Activated CD4-positive, CD25-positive, alpha-beta regulatory T cell treated with anti-CD3 and anti-CD28 coated beads, Interleukin-2, amount 50 U/mL, for 24 hours (primary cell): ENCODE results near the gene WDR31.
"Not testable (repeated sequence)": the region's sequence is repeated elsewhere in the genome, so short reads cannot be mapped to it uniquely, and the experiment has no call there.

Experiments used
- ATAC-seq, 2 donors: fragments of 150-1000 bp; cut with Tn5 transposase; one replicate each; pipeline ENCODE4 v1.10.0; 2021; ENCODE audit warnings: mild to moderate bottlenecking in 1 of 2, moderate library complexity in 1 of 2

WDR31 gene

DNA sequence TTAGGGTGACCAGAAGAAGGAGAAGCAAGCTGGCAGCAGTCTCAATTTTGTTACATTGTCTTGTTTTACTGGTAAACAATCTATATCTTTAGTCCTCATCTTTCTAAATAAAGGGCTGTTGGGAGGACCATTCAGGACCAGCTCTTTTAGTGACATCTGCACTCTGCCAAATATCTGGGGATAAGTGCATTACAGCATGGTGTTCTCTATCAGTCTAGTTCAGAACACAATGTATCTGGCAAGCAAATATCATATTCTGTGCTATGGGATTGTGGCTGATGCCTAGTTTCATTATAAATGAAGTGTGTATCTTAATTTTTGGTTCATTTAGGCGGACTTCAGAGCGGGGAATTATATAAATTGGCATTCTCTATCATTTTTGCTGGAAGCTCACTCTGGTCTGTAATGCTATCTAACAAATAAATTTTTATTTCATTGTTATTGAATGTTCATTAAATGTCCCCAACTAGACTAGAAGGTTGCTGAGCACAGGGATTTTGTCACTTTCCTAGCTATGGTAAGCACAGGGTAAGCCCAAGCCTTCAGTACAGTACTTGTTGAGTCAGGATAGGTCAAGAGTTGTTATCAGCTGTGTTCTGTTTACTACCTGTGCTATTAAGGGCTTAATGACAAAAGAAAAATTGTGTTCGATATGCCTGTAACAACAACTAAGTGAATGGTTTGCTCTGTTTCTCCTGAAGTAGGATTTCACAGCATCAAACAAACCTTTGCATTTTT, 11.9 kb downstream of the WDR31 start:
- no peak for ATAC-seq

DNA sequence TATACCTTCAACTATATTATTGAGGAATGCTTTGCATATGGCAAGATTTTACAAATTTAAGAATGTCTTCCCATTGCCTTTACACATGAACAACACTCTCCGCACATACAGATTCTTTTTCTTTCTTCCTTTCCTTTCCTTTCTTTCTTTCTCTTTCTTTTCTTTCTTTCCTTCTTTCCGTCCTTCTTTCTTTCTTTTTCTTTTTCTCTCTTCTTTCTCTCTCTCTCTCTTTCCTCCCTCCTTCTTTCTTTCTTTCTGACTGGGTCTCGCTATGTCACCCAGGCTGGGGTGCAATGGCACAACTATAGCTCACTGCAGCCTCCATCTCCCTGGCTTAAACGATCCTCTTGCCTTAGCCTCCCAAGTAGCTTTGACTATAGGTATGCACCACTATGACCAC, 13.8 kb downstream of the WDR31 start:
- ATAC-seq: no peak

DNA sequence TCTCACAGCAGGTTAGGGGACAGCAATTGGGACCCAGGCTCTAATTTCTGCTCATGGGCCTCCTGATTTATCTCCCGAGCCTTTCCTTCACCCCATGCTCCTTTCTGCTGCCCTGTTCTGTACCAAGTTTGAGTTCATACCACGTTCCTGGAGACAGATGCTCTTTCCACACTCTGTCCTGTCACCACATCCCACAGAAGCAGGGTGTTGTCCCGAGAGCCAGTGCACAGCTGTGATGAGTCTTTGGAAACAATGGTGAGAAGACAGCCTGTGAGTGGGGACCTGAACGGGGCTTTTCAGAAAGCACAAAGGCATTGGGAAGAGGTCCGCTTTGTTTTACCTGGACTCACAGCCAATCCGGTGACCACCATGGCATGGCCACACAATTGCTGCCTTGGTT, 17.4 kb downstream of the WDR31 start:
- no peak for ATAC-seq

DNA sequence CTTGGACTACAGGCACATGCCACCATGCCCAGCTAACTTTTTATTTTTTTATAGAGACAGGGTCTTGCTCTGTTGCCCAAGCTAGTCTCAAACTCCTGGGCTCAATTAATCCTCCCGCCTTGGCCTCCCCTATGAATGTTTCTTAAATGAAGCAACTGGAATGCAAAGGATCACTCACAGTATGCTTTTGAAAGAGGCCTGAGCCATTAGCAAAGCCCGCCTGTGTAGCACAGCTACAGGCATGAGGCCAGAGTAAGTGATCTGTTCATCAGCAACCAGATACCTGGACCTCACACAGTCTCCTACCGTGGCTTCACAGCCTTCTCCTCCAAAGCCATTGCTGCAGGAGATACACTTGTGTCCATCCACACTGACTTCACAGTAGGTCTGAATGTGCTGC, 20.0 kb downstream of the WDR31 start:
- ATAC-seq: no peak

DNA sequence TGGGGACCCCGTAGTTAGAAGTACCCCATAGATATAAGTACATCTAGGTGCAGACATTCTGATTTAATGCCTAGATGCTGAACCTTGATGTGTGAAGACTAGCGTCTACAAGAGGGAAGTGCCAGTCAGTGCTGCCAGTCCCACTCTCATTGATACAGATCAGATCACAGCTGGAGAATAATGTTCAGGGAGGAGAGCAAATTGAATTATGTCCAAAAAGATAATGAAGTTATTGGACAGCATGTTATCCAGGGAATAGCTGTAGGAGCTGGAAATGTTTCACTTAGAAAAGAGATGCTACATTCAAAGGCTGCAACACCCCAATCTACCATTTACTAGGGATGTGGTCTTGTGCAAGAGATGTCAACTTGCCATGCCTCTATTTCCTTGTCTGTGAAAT, 21.0 kb downstream of the WDR31 start:
- ATAC-seq: no peak

DNA sequence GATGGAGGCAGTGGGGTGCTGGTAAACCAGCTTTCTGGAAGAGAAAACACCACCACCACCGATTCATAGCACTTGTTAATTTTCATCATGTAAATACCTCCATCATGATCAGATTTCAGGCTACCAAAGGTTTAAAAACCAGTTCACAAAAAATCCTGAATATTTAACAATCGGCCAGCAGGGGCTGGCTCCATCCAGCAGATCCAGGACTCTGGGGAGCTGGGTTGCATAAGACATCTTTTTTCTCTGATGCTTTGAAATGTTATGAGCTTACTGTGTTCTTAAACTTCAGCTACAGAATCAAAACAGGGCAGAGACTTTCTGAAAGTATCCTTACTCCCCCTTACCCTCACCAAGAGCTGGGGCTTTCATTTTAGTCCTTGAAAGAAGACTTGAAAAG, 22.3 kb downstream of the WDR31 start:
- no peak for ATAC-seq

DNA sequence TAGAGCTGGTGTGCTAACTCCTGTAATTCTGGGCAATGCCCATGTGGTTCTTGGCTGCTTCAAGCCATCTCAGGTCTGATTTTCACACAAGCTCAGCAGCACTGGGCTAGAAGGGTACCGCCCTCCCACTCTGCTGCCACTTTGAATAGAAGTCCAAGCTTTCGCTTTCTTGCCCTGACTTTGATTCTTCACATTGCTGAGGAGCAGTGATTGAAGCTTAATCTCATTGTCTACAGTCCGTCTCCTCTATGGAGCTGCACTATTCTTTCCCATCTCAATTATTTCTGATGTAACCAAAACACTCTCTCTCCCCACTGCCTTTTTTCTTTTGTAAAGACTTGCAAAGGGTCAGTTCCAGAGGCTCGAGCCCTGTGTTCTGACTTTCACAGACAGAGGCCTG, 24.0 kb downstream of the WDR31 start:
- no peak for ATAC-seq

DNA sequence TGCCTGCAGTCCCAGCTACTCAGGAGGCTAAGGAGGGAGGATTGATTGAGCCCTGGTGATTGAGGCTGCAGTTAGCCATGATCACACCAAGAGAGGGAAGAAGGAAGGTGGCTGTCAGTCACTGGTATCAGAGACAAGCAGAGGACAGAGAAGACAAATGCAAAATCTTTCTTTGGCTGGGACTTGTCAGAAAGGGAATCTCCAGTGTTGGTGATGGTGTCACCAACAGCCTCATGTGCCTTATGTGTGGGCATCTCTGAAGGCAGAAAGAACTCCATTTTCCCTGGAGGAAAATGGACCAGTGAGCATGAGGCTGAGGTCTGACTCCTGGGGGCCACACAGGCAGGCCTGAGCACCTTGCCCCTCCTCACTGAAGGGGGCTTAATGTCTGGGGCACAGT, 24.8 kb downstream of the WDR31 start:
- ATAC-seq: no peak

DNA sequence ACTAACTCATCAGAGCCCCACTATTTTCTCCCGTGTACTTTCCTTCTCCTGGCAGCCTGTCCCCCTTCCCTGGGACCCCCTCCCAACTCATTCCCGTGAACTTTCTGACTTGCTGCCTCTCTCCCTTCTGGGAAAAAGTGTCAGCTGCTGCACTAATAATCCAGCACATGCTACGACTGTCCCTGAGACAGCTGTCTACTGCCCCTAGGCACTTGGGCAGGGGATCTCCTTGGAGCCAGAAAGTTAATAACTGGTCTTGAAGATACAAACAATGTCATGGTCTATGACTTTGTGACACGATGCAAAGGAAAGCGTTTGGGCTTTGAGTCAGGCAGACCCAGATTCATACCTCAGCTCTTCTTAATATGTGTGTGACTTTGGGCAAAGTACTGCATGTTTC, 26.8 kb downstream of the WDR31 start:
- no peak for ATAC-seq

DNA sequence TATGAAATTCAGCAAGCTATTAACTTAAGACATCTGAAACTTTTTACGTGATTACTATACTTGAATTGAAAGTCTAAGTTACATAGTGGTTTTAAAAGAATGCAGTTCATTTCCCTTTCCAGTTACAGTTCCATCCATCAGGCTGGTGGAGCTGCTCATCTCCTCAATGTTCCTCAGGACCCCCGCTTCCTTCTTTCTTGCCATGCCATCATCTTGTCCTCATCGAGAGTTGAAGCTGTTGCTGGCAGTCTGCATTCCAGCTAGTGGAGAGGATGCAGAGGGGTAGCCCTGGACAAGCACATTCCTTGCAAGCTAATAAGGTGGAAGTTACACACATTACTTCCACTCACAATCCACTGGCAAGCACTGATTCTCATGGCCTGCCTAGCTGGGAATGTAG, 28.1 kb downstream of the WDR31 start:
- no peak for ATAC-seq

DNA sequence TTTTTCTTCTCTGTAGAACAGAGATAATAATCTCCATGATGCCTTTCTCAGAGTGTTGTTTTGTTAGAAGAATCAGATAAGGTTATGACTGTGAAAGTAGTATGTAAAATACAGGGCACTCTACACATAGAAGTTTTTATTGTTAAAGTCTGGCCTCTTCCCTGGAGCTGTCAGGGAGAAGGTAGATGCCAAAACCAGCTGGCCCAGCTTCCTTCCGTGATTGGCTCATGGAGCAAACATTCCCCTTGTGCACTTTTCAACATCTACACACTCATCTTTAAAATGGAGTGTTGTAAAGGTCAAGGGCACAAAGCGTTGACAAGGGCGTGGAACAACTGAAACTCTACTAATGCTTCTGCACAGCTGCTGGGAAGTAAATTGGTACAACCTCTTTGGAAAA, 29.5 kb downstream of the WDR31 start:
- no peak for ATAC-seq

DNA sequence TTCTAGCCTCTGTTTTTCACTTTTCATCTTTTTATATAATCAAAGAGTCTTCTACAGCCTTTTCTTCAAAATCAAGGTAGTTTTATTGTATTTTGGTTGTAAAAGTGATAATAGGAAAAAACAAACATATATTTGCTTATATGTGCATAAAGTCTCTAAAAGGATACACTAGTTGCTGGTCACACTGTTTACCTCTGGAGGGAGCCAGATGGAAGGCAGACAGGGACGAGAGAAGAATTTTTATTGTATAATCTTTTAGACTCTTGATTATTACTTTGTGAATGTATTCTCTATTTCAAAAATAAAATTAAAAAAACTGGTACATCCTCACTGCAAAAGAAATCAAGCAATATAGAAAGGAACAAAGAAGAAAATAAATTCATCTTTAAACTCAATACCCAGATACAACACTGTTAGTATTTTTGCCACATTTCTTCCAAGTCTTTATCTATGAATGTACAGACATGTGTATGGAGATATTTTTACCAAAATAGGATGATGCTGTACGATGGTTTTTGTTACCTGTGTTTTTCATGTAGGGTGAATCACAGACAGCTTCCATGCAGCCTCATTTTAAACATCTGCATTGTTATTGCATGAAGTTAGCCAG, 30.8 kb downstream of the WDR31 start:
- no peak for ATAC-seq

DNA sequence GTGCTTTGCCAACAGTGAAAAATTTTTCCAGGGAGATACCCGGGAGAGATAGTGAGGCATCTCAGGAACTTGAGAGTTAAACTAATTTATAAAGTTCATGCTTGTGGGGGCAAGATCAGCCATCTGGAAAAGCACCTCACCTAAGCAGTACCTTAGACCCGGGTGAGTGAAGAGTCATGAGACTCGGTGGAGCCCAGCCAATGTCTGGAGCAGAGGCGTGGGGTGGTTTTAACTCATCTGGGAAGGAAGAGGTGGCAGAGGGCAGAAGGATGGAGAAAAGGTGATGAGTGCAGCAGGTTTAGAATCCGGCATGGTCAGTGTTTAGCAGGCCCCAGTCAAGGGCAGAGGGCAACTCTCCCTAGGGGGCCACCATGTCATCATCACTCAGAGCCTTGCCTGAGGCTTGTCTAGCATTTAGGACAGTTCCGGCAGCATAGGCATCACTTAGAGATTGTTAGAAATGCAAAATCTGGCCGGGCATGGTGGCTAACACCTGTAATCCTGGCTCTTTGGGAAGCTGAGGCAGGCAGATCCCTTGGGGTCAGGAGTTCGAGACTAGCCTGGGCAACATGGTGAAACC, 32.6 kb downstream of the WDR31 start:
- no peak for ATAC-seq

DNA sequence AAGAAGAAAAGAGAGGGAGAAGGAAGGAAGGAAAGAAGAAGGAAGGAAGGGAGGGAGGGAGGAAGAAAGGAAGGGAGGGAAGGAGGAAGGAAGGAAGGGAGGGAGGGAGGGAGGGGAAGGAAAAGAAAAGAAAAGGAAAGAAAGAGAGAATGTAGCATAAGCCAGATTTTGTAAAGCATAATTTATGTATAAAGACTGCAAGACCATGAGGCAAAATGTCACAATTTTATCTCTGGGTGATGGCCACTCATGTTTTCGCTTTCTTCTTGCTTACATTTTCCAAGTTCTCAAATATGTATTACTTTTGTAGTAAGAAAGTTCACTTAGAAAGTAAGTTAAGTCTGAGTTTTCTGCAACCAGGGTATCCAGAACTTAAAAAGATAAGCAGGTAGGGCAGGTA, 33.5 kb downstream of the WDR31 start:
- no peak for ATAC-seq

DNA sequence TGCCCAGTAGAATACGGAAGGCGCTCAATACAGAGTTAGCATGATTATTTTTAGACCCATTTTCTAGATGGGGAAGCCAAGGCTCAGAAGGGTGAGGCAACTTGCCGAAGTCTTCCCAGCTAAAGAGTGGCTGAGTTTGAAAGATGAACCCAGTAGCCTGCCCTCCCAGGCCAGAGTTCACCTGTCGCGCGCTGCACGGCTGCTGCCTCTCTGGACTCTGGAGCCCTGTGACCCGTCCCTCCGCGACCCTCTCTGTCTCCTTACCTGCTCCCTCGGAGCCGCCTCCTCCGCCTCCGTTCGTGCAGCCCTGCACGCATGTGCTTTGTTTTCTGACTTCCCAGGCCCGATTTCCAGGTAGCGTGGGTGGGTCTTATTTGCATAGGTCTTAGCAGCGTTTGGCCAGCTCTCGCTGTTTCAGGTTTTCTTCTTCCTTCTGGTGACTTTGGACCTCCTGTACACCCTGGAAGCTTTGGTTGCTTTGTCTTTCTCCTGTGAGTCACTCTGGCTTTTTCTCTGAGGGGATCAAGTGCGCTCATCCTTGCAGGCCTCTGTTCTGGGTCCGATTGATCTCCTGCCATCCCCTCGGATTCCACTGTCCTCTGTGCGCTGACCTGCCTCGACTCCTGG, 37.2 kb downstream of the WDR31 start, which contains the start of gene RNF183:
TSS of gene RNF183 (minus strand) at position 585 of the 627 bp plus-strand sequence. CDS start 5,192 bp downstream, outside the sequence.
- no peak for ATAC-seq

DNA sequence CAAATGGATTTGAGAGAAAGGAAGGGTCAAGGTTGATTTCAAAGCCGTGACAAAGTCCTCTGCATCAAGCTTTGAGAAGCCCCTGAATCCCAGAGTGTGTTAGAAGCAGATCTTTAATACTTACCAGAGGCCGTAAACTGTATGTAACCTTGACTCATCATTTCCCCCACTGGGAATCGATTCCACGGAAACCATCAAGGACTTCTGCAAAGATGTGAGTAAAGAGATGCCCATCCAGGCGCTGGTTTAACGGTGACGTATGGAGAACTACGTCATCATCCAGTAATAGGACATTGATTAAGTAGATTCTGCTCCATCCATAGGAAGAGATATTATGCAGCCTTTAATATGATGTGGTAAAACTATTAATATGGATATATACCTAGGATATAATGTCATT, 38.5 kb downstream of the WDR31 start:
- no peak for ATAC-seq

DNA sequence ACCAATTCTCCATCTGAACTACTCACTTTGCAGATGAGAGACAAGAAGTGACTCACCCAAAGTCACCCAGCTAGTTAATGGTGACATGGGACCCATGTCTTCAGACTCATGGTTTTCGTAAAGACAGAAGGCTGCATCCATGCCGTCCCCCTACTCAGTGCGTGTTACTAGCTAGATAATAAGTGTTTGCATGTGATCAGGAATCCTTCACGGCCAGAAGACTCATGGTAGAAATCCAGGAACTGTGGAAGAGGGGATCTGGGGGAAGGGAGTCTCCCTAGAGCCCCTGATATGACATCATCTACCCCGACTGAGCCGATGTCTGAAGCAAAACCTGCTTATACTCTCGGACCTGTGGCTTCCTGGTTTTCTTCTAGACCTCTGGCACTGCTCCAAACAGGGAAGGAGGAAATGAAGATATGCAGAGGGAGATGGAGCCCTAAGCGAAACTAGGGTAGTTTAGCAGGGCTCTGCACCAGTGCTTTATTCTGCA, 40.2 kb downstream of the WDR31 start:
- no peak for ATAC-seq

DNA sequence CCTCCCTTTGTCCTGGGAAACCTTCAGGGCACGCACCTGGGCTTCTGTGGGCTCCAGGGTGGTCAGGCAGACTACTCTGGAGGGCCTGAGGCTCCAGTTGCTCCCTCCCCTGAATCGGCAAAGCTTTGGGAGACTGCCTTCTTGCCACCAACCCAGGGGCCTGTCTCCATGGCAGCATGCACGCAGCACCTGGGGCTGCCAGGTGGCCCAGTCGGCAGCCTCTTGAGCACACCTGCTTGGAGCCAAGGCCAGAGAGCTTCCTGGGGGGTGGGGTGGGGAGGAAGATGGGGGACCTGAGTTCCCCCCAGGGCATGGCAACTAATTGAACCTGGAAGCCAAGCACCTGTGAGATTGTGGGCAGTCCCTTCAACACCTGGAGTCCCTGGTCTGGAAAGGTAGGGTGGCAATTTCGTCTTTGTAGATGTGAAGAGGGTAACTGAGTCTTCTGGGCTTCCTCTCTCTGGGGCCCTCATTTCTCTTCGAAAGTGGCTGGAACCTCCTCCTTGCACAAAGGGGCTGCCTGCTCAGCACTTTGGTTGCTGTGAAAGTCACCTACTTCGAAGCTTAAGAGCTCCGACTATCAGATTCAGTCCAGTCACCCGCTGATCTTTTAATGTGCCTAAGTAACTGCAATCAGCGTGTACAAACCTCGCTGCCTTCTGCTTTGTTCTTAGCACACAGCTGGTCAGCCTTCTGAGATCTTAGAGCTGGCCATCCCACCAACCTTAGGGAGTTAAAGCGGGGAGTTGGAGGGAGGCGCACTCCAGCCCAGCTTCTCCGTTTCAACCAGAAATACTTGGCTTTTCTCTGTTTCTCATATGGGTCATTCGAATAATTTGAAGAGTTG, 40.9 kb downstream of the WDR31 start:
- ATAC-seq: no peak

DNA sequence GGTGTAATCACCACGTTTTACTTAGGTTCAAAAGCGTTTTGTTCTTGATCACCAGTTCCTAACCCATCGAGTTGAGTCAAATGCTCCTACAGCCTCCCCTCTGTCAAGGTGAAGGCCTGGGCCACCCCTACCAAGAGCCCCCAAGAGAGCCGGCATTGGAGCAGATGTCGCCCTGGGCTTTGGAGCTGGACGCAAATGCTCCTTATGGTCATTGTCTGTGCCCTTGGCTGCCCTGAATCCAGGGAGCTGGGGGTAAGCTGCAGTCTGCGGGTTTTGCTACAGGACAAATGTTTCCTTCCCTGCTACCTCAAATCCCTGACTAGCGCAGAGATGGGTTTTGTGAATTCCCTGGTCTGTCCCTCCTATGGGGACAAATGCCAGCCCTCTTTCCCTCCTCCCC, 41.8 kb downstream of the WDR31 start:
- ATAC-seq: no peak

DNA sequence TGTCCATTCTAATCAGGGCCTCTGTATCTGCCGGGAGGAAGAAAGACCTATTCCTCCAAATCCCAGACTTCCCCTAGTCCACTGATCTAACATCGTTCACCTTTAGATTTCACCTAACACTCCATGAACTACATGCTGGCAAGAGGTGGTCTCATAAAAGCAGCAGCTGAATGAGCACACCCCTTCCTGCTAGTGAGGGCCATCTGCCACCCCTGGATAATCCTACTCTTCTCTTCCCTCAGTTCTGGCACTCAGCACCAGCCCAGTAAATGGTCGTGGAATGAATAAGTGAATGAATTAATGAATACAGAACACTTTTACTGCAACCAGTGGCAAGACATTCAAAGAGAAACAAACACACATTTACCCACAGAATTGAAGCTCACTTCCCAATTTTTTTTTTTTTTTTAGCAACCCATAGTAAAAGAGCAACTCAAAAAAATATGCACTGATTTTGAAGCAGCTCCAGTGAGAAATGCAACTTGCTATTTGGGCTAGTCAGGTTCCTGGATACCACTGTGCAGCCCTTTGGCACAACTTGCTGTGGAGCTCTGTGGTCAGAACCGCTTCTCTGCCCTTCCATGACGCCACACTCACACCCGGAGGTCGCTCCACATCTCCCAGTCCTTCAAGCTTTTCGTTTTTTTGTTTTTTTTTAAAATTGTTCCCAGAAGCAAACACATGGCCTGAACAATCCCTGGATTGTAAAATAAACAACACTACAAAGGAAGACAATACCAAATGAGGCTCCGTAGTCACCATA, 43.1 kb downstream of the WDR31 start:
- ATAC-seq: no peak

DNA sequence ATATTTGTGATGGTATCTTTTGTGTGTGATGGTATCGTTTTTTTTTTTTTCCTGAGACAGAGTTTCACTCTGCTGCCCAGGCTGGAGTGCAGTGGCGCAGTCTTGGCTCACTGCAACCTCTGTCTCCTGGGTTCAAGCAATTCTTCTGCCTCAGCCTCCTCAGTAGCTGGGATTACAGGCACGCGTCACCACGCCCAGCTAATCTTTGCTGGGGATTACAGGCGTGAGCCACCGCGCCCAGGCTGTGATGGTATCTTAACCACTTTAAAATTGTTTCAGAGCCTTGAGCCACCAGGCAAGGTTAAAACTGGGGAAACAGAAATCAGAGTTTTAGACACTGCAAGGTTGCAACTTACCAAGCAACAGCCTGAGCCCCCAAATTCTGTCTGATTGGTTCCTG, 43.8 kb downstream of the WDR31 start:
- not testable (repeated sequence) for ATAC-seq

DNA sequence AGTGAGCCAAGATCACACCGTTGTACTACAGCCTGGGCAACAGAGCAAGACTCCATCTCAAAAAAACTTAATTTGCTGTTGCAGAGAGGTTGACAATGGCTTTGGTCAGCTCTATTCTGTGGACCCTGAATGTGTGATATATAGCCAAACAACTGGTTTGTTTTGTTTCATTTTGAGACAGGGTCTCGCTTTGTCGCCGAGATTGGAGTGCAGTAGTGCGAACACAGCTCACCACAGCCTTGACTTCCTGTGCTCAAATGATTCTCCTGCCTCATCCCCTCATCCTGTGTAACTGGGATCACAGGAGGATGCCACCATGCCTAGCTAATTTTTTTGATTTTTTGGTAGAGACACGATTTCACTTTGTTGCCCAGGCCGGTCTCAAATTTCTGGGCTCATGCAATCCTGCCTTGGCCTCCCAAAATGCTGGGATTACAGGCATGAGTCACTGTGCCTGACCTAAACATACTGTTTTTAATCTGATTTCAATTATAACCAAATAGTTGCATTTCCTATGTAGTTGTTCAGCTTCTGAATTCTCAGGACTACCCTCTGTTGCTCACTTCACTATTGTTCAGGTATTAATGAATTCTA, 46.7 kb downstream of the WDR31 start:
- ATAC-seq: no peak
